ENCODE measurements around the gene NTHL1. TPM values are rescaled to one million over a fixed set of nuclear protein-coding genes. Genes with fewer than 3 reads are reported as not detected.
A peak's percentile ranks its signal among the peaks of the same experiment; 100 is the strongest.

Gene NTHL1
- total RNA-seq, 1 experiment from 2014 or later: 35.6 TPM

DNA sequence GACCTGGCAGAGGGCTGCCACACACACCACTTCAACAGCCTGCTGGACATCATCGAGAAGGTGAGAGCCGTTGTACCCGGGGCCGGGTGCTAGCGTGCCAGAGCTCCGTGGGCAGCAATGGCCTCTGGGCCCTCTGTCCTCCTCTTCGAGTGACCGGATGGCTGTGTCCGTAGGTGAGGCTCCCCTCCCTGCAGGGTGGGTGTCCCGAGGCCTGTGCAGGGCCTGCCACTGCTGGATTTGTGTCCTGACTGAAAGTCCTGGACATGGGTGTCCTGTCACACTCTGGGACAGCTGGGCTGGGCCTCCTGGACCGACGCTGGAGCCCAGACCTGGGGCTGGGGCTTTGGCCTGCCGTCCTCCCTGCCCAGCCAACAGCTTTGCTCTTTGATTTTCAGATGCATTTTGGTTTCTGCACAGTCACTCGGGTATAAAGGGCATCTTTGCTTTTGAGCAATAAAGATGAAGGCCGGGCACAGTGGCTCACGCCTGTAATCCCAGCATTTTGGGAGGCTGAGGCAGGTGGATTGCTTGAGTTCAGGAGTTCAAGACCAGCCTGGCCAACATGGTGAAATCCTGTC is 16.8 kb upstream of the NTHL1 start:
- DNase-seq (ENCODE audit: low read depth): no peak

DNA sequence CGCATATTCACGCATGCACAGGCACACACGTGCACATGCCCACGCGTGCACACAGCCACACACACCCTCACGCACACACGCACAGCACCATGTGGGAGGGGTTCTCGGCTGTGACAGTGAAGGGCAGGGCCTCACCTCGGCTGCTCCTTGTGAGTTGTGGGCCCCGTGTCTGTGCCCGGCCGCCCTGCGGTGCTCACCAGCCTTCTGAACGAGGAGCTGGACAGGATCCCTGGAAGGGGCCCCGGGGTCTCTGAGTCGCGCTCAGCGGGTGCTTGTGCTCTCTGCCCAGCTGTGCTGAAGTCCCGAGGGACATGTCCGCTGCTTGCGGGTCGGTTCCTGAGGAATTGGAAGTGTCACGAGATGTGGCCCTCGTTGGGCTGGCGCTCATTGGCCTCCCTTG is 16.2 kb upstream of the NTHL1 start:
- DNase-seq (ENCODE audit: low read depth): no peak

DNA sequence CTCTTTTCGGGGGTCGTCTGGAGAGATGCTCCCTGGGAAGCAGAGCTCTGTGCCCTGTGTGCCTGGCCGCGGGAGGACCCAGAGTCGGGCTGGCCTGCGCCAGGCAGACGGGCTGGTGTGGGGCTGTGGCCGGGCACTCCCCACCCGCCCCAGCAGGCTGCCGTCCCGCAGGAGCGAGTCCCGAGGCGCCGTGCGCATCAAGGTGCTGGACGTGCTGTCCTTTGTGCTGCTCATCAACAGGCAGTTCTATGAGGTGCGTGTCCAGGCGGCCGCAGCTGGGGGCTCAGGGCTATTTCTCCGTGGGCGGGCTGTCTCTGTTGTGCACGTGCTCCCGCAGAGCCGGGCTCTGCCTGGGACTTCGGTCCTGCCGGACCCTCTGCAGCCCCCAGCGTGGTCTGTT is 15.2 kb upstream of the NTHL1 start:
- no peak for DNase-seq (ENCODE audit: low read depth)

DNA sequence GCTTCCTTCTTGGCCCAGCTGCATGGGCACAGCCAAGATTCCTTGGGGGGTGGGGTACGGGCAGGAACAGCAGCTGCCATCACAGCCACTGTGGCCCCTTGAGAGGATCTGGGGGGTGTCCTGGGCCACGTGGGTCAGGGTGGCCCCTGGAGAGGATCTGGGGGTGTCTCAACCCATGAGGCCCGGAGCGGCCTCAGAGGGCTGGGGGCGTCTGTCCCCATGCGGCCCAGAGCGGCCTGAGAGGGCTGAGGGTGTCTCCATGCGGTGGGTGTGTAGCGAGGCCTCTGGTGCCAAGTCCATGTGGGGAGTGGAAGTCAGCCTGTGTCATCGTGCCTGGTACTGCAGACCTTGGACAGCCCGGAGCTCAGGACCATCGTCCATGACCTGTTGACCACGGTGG is 13.9 kb upstream of the NTHL1 start:
- DNase-seq (ENCODE audit: low read depth): no peak

DNA sequence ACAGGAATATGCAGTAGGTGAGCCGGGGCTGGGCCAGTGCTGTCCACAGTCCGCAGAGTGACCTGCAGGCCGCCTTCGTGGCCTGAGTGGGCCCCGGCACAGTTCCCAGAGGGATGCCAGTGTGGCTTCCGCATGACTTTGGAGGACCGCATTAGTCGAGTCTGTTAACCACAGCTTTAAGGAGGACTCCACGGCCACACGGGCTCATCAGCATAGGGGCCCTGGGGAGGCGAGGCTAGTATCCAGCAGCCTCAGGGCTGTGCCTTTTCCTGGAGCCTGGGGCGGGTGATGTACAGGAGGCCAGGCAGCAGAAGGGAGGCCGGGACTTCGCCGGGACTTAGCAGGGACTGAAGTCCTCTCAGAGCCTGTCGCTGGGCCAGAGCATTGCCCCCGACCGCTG is 13.4 kb upstream of the NTHL1 start:
- DNase-seq (ENCODE audit: low read depth): no peak

DNA sequence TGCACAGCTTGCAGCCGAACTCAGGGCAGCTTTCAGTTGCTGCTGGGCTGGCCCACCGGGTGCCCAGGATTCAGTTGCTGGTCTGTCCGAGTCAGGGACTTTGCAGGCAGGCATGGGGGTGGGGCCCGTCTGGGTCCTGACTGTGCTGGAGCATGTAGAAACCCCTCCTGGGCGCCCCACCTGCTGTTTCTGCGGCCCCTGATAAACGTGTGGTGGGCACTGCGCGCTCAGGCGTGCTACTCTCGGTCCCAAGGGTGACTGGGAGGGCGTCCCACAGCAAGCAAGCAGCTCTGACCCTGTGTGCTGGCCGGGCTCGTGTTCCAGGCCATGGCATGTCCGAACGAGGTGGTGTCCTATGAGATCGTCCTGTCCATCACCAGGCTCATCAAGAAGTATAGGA is 12.7 kb upstream of the NTHL1 start:
- no peak for DNase-seq (ENCODE audit: low read depth)

DNA sequence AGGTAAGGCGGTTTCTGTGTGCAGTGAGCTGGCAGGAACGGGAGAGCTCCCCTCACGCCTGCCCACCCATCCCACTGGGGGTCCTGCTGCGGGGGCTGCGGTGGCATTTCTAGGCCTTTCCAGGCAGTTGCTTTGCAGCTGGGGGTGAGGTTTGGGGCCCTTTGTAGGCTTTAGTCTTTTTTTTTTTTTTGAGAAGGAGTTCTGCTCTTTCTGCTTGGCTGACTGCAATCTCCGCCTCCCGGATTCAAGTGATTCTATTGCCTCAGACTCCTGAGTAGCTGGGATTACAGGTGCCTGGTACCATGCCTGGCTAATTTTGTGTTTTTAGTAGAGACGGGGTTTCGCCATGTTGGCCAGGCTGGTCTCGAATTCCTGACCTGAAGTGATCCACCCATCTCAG is 11.2 kb upstream of the NTHL1 start:
- DNase-seq (ENCODE audit: low read depth): no peak

DNA sequence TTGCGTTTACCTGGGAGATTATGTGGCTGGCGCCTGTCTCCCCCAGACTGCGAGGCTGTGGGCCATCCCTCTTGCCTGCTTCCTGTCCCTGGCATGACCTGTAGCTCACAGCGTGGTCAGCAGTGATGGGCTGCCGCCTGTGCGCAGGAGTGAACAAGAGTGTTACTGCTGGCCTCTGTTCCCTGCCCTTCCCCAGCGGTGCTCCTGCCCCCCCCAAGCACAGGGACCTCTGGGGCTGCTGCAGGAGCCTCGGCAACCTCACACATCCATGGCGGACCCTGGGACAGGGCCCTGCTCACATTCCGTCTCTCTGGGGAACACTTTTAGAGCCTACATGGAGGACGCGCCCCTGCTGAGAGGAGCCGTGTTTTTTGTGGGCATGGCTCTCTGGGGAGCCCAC is 10.8 kb upstream of the NTHL1 start:
- no peak for DNase-seq (ENCODE audit: low read depth)

DNA sequence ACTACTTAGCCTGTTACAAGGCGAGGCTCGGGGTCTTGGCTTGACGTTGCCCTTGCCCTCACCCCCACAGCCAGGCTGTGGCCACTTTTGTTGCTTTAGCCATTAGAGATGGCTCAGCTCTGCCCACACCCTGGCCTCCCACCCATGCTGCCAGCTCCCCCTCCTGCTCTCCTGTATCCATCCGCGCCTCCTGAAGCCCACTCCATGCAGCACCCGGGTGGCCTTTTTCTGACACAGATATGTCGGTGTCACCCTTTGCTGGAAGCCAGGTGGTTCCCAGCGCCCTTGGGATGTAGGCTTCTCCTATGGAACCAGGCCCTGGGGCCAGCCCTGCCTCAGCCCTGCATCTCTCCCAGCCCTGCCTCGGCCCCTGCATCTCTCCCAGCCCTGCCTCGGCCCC is 9.8 kb upstream of the NTHL1 start:
- DNase-seq (ENCODE audit: low read depth): no peak

DNA sequence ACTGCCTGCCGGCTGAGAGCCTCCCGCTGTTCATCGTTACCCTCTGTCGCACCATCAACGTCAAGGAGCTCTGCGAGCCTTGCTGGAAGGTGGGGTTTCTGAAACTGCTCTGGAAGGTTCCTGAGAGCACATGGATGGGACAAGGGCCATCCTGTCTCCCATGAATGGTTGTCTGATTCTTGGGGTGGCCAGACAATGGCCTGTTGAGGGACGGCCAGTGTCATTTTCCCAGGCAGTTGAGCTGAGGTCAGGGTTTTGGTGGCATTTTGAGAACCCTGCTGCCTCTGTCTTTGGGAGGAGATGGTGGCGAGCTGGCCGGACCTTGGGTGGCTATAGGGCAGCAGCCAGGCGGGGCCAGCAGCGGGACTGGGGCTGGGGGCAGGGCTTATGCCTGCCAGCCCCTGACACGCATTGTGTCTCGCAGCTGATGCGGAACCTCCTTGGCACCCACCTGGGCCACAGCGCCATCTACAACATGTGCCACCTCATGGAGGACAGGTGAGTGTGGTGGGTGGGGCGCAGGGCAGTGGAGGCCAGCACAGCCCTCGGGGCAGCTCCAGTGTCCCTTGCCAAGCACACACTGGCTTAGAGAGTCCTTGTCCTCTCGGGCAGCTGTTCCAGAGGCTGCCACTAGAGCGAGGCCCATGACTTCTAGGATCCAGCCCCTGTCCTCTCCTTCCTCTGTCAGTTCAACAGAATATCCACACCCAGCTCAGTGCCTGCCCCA is 9.2 kb upstream of the NTHL1 start:
- DNase-seq (ENCODE audit: low read depth): peak; percentile 21

DNA sequence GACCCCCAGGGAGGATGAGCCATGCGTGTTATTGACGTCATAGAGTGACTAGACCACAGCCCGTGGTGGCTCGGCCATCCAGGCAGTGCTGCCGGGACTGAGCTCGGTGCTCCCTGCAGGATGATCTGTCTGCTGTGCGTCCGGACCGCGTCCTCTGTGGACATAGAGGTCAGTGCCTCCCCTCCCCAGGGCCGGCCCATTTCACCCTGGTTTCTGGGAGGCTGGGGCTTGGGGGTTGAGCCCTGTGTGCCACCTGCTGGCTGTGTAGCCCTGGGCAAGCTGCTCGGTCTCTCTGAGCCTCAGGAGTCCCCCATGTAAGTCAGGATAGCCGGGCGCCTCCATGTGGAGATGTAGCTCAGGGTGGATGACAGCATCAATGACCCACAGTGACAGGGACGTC is 8.4 kb upstream of the NTHL1 start:
- DNase-seq (ENCODE audit: low read depth): no peak

DNA sequence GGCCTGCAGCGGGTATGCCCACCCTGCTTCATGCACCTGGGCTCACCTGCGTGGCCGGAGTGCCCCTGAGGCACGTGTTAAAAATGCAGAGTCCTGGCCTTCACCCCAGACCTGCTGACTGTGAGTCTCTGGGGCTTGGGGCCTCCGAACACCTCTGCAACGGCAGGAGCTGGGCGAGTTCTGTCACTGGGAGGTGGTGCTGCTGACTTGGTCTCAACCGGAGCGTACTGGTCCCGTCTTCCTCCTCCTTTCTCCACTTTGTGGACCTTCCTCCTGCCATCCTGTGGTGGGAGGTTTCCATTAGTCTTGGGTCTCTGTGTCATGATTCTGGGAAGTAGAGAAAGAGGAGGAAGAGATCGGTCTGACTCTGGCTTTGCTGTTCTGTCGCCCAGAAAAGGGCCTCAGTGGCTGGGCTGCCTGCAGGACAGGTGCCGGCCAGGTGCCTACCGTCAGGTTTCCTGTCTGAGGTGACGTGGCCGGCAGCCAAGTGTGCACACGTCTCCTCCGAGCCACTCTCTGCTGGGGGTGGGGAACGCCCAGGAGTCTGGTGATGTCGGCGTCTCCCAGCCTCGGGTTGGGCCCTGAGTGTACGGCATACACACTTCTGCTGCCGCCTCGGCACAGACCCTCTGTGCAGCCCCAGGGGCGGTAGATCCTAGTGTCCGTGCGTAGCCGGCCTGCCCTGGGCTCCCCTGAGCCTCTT is 7.1 kb upstream of the NTHL1 start:
- no peak for DNase-seq (ENCODE audit: low read depth)

DNA sequence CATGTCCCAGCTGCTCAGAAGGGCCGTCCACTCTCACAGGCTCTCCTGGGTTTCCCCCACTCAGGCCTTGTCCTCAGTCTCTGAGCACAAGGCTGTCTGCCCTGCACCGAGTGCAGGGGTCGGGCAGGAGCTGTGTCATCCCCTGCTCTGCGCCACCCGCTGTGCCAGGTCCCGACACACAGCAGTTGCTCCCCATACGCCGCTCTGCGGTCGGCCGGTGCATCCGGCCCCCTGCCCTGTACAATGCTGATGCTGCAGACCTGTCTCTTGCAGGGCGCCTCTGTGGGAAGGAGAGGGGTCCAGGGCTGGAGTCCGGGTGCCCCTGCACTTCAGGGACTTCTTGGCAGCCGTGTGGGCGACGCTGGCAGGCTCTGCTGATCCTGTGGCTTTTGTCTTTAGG is 6.3 kb upstream of the NTHL1 start:
- DNase-seq (ENCODE audit: low read depth): no peak

DNA sequence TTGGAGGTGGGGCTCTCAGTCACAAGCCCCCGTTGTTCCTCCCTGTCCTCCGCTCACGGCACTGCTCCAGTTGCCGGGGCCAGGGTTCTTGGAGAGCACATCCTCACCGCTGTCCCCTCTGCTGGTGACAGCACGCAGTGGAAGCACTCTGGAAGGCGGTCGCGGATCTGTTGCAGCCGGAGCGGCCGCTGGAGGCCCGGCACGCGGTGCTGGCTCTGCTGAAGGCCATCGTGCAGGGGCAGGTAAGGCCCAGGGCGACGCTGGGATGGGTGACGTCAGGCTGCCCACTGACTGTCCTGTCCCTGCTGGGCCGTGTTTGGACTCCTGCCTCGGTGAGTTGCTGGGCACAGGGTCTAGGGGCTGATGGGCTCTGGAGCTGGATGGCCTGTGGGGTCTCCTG is 5.6 kb upstream of the NTHL1 start:
- DNase-seq (ENCODE audit: low read depth): no peak

DNA sequence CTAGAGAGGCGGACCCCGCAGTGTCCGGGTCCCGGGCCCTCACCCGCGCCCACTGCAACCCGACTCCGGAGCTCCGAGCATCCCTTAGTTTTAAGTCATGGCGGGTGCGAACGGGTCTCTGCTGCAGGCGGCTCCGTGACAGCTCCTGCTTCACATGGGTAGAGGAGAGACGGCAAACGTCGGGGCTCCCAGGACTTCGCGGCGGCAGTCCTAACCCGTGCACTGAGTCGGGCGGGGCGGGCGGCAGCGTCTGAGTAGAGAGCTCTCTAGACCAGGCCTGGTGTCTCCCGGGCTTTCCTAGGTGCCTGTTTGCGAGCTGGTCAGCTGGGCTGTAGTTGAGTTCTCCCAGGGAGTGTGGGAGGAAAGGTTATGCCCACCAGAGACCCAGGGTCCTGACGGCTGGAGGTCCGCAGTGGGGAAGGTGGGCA is 496 bp upstream of the NTHL1 start:
- no peak for DNase-seq (ENCODE audit: low read depth)

DNA sequence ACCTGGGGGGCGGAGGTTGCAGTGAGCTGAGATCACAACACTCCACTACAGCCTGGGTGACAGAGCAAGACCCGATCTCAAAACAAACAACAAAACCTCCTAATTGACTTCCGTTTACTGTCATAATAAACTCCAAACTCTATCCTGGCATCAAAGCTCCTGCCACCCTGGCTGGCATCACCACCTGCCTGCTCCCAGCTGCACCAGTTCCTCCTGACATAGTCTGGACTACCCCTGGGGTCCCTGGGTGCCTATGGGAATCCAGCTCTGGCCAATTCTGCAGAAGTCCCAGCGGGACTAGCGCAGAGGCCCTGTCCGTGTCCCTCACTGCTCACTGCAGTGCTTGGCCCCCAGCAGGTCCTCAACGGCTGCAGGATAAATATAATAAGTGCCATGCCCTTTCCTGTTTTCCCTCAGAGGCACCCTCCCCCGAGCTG is 723 bp downstream of the NTHL1 start:
- DNase-seq (ENCODE audit: low read depth): no peak

DNA sequence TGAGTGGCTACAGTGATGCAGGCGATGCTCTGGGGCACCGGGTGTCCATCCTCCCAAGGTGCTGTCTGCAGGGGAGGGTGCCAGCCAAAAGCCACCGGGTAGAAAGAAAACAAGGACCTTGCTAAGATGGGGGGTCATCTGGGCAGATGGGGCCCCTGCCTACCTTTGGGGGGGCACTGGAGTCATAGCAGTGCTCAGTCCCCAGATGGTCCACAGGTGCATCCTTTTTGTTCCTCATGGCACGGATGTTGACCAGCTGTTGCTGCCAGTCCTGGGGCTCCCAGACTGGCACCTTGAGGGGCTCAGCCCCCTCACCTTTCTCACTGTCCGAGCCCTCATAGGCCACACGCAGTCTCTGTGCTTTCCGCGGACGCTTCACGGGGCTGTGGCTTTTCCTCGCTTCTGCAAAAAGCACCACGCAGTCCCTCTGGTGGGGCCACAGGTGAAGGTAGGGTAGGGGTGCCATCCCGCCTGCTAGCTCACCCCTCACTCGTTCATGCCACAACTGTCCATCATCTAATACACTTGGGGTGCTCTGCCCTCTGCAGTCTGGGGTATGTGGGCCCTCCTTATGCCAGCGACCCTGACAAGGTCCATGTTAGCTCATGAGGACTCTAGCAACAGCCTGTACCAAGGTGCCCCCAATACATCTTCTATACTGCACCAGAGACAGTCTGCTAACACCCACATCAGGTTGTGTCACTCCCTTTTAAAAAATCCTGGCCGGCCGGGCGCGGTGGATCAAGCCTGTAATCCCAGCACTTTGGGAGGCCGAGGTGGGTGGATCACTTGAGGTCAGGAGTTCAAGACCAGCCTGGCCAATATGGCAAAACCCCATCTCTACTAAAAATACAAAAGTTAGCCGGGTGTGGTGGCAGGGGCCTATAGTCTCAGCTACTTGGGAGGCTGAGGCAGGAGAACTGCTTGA is 1.4 kb downstream of the NTHL1 start:
- DNase-seq (ENCODE audit: low read depth): no peak

DNA sequence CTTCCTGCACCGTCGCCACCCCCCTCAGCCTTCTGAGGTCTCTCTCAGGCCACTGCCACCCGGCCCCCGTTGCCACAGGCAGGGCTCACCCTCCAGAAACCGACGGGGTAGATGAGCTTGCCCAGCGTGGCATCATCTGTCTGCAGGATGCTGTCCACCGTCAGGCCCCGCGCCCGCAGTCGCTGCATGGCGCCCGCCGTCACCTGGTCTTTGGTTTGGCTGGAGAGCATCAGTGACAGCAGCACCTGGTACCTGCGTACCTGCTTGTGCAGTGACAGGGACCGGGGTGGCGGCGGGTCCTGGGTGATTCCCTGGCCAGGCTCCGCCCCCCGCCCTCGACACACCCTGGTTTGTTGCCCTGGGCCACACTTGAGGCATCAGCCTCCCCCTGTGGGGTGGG is 3.1 kb downstream of the NTHL1 start:
- no peak for DNase-seq (ENCODE audit: low read depth)

DNA sequence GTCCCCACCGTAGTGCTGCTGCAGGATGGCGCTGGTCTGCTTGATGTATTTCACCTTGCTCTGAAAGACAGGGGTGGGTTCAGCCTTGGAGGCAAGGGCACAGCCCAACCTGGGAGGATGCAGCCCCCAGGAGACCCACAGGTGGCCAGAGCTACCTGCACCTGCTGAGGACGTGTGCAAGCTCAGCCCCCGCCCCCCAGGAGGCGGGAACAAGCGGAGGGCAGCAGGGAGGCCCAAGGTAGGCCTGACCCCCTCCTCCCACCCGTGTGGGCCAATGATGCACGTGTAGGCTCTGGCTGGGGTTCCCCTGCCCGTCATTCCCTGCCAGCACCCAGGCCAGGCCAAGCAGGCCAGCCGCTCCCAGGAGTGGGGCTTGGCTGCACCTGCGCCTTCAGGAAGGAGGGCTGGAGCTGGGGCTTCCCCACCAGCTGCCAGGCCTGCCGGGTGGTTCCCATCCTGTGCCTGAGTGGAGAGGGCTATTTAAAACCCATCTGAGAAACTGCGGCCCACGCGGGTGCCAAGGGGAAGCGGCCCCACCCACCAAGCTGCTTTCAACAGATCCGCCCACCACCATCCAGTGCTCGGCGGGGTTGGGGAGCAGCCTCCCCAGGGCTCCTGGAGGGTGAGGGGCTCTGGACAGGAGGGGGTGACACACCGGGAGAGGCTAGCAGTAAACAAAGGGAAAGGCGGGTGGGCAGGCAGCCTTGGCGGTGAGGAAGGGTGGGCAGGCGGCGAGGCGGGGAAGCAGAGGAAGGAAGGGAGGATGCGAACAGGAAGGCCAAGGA is 3.8 kb downstream of the NTHL1 start:
- no peak for DNase-seq (ENCODE audit: low read depth)

DNA sequence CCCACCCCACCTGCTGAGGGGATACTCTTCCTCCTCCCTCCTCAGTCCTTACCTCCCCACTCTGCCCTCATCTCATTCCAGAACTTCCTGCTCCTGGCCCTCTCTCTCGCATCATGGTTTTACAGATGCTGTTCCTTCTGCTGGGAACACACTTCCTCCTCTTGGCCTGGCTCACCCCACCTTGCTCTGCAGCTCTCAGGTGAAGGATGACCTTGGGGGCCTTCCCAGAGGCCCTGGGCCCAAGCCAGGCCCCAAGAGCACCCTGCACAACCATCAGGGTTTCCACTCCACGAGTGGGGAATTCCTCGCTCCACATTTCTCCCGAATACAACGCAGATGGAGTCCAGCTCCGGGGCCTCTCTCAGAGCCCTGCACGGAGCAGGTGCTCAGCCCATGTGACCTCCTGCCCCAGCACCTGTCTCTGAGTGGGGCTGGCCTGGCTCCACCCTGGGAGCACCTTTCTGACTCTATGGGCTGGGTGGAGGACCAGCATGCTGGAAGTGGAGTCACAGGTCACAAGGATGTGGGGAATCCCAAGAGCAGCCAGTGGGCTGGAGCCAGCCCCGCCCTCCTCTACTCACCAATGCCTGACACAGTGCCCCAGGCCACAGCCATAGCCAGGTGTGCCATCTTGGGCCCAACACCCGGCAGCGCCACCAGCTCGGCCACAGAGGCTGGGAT is 4.5 kb downstream of the NTHL1 start:
- no peak for DNase-seq (ENCODE audit: low read depth)
